Neuronal stem cell (in vitro differentiated cells): ENCODE results near the gene JUN.

Experiments
- DNase-seq: peaks from one replicate; pipeline ENCODE4 v3.0.0-alpha.2; 2013; ENCODE audit warnings: low spot score
- H2AFZ ChIP-seq: one replicate; pipeline ENCODE4 v1.6.1; 2013; ENCODE audit warnings: mild to moderate bottlenecking, low read length, inconsistent platforms
- H2AK5ac ChIP-seq: 2 replicates; pipeline ENCODE4 v1.6.1; 2013; ENCODE audit warnings: low read depth, mild to moderate bottlenecking, inconsistent platforms, low read length, moderate library complexity, mixed read lengths
- H2BK120ac ChIP-seq: 2 replicates; pipeline ENCODE4 v1.6.1; 2013; ENCODE audit warnings: low read depth, mild to moderate bottlenecking, inconsistent platforms, low read length, moderate library complexity, mixed read lengths
- H2BK12ac ChIP-seq: one replicate; pipeline ENCODE4 v1.6.1; 2013; ENCODE audit warnings: low read length, inconsistent platforms
- H2BK15ac ChIP-seq: 2 replicates; pipeline ENCODE4 v1.6.1; 2013; ENCODE audit warnings: mild to moderate bottlenecking, low read length, inconsistent platforms, mixed read lengths
- H2BK5ac ChIP-seq: one replicate; pipeline ENCODE4 v1.6.1; 2013; ENCODE audit warnings: inconsistent platforms, mild to moderate bottlenecking, low read length, moderate library complexity
- H3K14ac ChIP-seq: one replicate; pipeline ENCODE4 v1.6.1; 2013; ENCODE audit warnings: low read length, inconsistent platforms
- H3K18ac ChIP-seq: 2 replicates; pipeline ENCODE4 v1.6.1; 2013; ENCODE audit warnings: low read length, inconsistent platforms
- H3K23ac ChIP-seq: 2 replicates; pipeline ENCODE4 v1.6.1; 2013; ENCODE audit warnings: low read depth, mild to moderate bottlenecking, mixed read lengths, low read length, inconsistent platforms; ENCODE audit not compliant: poor library complexity
- H3K27ac ChIP-seq: replicated peaks from 3 replicates; pipeline ENCODE4 v1.5.1; 2013; ENCODE audit warnings: low read length, inconsistent platforms
- H3K27me3 ChIP-seq, 3 experiments: 2 replicates each; pipeline ENCODE4 v1.6.1; 2013; ENCODE audit warnings: low read length in 3 of 3, mild to moderate bottlenecking in 2 of 3, inconsistent platforms in 1 of 3, low read depth in 1 of 3, mixed read lengths in 1 of 3, moderate library complexity in 1 of 3; ENCODE audit not compliant: control insufficient read depth in 3 of 3, insufficient read depth in 3 of 3
- H3K36me3 ChIP-seq, 2 donors: replicated peaks in 1 of 2; 2 replicates each; pipeline ENCODE4 v1.6.1; 2013; ENCODE audit warnings: low read length in 2 of 2; ENCODE audit not compliant: control insufficient read depth in 2 of 2, insufficient read depth in 2 of 2
- H3K4ac ChIP-seq: 2 replicates; pipeline ENCODE4 v1.6.1; 2013; ENCODE audit warnings: inconsistent platforms, mild to moderate bottlenecking, low read length, moderate library complexity
- H3K4me1 ChIP-seq, 2 donors: 1 replicate in 1 of 2; 2 replicates in 1 of 2; pipeline ENCODE4 v1.6.1; 2013; ENCODE audit warnings: low read length in 2 of 2, low read depth in 1 of 2; ENCODE audit not compliant: control insufficient read depth in 2 of 2, insufficient read depth in 1 of 2
- H3K4me2 ChIP-seq: one replicate; pipeline ENCODE4 v1.6.1; 2013; ENCODE audit warnings: mild to moderate bottlenecking, low read length, inconsistent platforms; ENCODE audit not compliant: insufficient read depth, poor library complexity, severe bottlenecking
- H3K4me3 ChIP-seq, 2 donors: 2 replicates each; pipeline ENCODE4 v1.5.1; 2013; ENCODE audit warnings: low read length in 2 of 2, mild to moderate bottlenecking in 2 of 2, inconsistent platforms in 1 of 2, moderate library complexity in 1 of 2
- H3K79me1 ChIP-seq: one replicate; pipeline ENCODE4 v1.6.1; 2013; ENCODE audit warnings: low read depth, mild to moderate bottlenecking, inconsistent platforms, low read length, moderate library complexity
- H3K9ac ChIP-seq: one replicate; pipeline ENCODE4 v1.6.1; 2013; ENCODE audit warnings: mild to moderate bottlenecking, low read depth, low read length, inconsistent platforms; ENCODE audit not compliant: poor library complexity
- H3K9me3 ChIP-seq, 2 donors: replicated peaks in 1 of 2; 2 replicates each; pipeline versions ENCODE3 to v1.6.1; 2013; ENCODE audit warnings: low read length in 2 of 2, mild to moderate bottlenecking in 2 of 2, inconsistent platforms in 1 of 2, low read depth in 1 of 2, mixed read lengths in 1 of 2, moderate library complexity in 1 of 2; ENCODE audit not compliant: control insufficient read depth in 2 of 2, insufficient read depth in 1 of 2
- H4K8ac ChIP-seq: one replicate; pipeline ENCODE4 v1.6.1; 2013; ENCODE audit warnings: low read depth, mild to moderate bottlenecking, inconsistent platforms, low read length, moderate library complexity
- H4K91ac ChIP-seq: one replicate; pipeline ENCODE4 v1.6.1; 2013; ENCODE audit warnings: low read length, low read depth, mild to moderate bottlenecking, inconsistent platforms; ENCODE audit not compliant: poor library complexity
- WGBS, 2 donors: extraction: QIAGEN DNeasy Blood & Tissue Kit; methylation state at CpG; one replicate each; pipeline ENCODE4 v1.1.7; 2013; ENCODE audit warnings: missing lambda C conversion rate in 2 of 2, mixed read lengths in 1 of 2; ENCODE audit not compliant: insufficient read length in 2 of 2, insufficient replicate concordance in 1 of 2; ENCODE audit errors: extremely low coverage in 2 of 2; 5-methylcytosine and 5-hydroxymethylcytosine counted together

The JUN gene

GRCh38 chr1:58815686-58816071 lies 31.8 kb upstream of the JUN start:
- Histone ChIP-seq H2BK15ac (no peak overlapping the region), H3K79me1 (no peaks in the 10 kb centered on the region), H3K4me3 (peak overlapping the region; percentile 49 to 77), H3K23ac (no peak overlapping the region), H3K27me3 (peaks cover 0 to 10% (median 5%) of the 10 kb centered on the region in 3 experiments), H2AK5ac (no peak overlapping the region), H3K36me3 (no peaks in the 10 kb centered on the region), H3K9ac (no peak overlapping the region), H4K91ac (no peak overlapping the region), H2BK120ac (no peak overlapping the region), H2BK12ac (no peak overlapping the region), H2AFZ (peak overlapping the region; percentile 98), H3K27ac (no peak overlapping the region), H3K14ac (no peak overlapping the region), H2BK5ac (no peak overlapping the region), H3K4ac (no peak overlapping the region), H4K8ac (no peak overlapping the region), H3K18ac (no peak overlapping the region), H3K9me3 (peaks cover 0 to 4% of the 10 kb centered on the region in 2 donors), H3K4me2 (peak overlapping the region; percentile 60), H3K4me1 (peaks cover 0 to 4% of the 10 kb centered on the region in 2 donors)
- DNase-seq = no peak
- no CpG with 5 or more reads among the region's 13 CpGs for WGBS, 2 donors

- Histone ChIP-seq H2AK5ac (no peak overlapping the region), H3K27me3 (peaks cover 0 to 10% (median 5%) of the 10 kb centered on the region in 3 experiments), H3K9me3 (peaks cover 0 to 4% of the 10 kb centered on the region in 2 donors), H3K4me3 (peak overlapping the region in 1 of 2 donors; percentile 32), H4K8ac (peak overlapping the region; percentile 83), H2BK15ac (no peak overlapping the region), H3K4me2 (peak overlapping the region; percentile 60), H2BK5ac (no peak overlapping the region), H2BK120ac (no peak overlapping the region), H4K91ac (no peak overlapping the region), H3K9ac (peak overlapping the region; percentile 15), H3K23ac (no peak overlapping the region), H3K79me1 (no peaks in the 10 kb centered on the region), H3K14ac (no peak overlapping the region), H2AFZ (peak overlapping the region; percentile 98), H3K18ac (peak overlapping the region; percentile 54), H3K4ac (no peak overlapping the region), H3K36me3 (no peaks in the 10 kb centered on the region), H3K4me1 (peaks cover 0 to 4% of the 10 kb centered on the region in 2 donors), H3K27ac (no peak overlapping the region), H2BK12ac (no peak overlapping the region)
- DNase-seq = peak; percentile 36
- no CpG with 5 or more reads among the region's 36 CpGs for whole genome bisulfite sequencing, 2 donors
Observed at GRCh38 chr1:58815069-58815685, 31.3 kb upstream of the JUN start.

DNA sequence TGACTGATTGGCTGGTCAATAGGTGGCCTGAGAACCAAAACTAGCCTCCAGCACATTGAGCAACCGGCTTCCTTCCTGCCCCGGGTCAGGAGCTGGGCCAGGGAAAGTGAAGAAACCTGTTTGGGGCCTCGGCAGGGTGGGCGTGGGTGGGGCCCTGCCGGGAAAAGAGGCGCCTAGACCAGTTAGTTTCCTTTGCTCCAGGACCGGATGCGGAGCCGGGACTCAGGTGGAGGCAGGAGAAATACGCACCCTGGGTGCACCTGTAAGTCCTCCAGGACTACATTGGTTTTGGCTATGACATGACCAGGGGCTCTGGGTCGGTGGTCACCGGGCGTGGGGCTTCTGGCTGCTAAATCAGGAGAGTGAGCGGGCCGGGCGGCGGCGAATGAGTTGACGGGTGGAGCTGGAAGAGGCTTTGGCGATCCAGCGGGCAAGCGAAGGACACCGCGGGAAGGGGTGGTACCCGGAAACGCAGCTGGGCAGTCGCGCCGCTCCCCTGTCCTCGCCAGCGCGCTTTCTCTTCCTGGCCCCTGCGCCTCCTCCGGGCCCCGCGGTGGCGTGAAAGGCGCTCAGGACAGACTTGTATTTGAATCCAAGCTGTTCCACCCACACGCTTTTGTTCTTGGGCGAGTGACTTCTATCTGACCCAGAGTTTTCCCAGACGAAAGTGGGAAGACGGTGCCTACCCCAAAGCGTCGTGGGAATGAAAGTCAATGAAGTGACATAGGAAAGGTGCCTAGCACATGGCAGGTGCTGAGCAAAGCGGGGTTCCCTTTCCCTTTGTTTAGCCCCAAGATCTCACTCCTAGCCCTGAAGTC lies 30.6 kb upstream of the JUN start:
- H2AK5ac ChIP-seq = peak overlapping the region; percentile 37
- peak overlapping the region in 1 of 2 donors; percentile 4 for H3K4me3 ChIP-seq
- no peak overlapping the region for H3K14ac ChIP-seq

DNA sequence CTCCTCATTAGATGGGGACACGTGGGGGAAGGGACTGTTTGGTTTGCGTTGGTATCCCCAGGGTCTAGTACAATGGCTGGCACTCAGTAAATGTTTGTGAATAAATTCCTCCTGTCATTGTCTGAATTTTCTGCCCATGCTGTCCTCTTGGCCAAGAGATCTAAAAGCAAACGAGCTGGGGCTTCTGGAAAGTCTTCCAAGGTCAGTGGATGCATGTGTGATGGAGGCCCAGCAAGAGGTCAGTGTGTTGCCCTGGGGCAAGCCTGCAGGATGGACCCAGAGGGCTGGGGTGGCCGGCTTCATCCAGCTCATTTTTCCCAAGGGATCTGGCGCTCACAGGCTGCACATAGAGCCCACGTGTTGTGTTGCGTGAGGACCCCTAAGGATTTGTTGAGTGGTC lies 30.0 kb upstream of the JUN start:
- no peak for DNase-seq
- H2BK5ac ChIP-seq = no peak overlapping the region
- no peak overlapping the region for H3K9ac ChIP-seq
- H4K91ac ChIP-seq = no peak overlapping the region
- H2AFZ ChIP-seq = no peak overlapping the region
- H2BK12ac ChIP-seq = peak overlapping the region; percentile 65
- H3K14ac ChIP-seq = no peak overlapping the region
- H3K79me1 ChIP-seq = no peaks in the 10 kb centered on the region
- peaks cover 0 to 4% of the 10 kb centered on the region in 2 donors for H3K4me1 ChIP-seq
- no peak overlapping the region for H2BK120ac ChIP-seq
- no peak overlapping the region for H3K4ac ChIP-seq
- peaks cover 0 to 4% of the 10 kb centered on the region in 2 donors for H3K9me3 ChIP-seq
- no peaks in the 10 kb centered on the region for H3K36me3 ChIP-seq
- peak overlapping the region; percentile 37 for H2AK5ac ChIP-seq
- WGBS, 2 donors = no CpG with 5 or more reads among the region's 7 CpGs
- H3K23ac ChIP-seq = no peak overlapping the region
- H4K8ac ChIP-seq = no peak overlapping the region
- no peak overlapping the region for H3K4me2 ChIP-seq
- H3K27ac ChIP-seq = no peak overlapping the region
- H3K27me3 ChIP-seq = peaks cover 0 to 7% (median 5%) of the 10 kb centered on the region in 3 experiments
- peak overlapping the region; percentile 31 for H2BK15ac ChIP-seq
- peak overlapping the region; percentile 53 for H3K18ac ChIP-seq
- H3K4me3 ChIP-seq = no peak overlapping the region

More for the DNA sequence above, 30.6 kb upstream of the JUN start:
- Histone ChIP-seq H2BK120ac (no peak overlapping the region), H3K27me3 (peaks cover 0 to 10% (median 5%) of the 10 kb centered on the region in 3 experiments), H3K79me1 (no peaks in the 10 kb centered on the region), H3K18ac (peak overlapping the region; percentile 54), H3K4me2 (peak overlapping the region; percentile 60), H3K9me3 (peaks cover 0 to 4% of the 10 kb centered on the region in 2 donors), H2BK12ac (peak overlapping the region; percentile 65), H3K4ac (no peak overlapping the region), H4K8ac (peak overlapping the region; percentile 83), H3K36me3 (no peaks in the 10 kb centered on the region), H4K91ac (no peak overlapping the region), H3K4me1 (peaks cover 0 to 4% of the 10 kb centered on the region in 2 donors), H3K27ac (no peak overlapping the region), H2AFZ (peak overlapping the region; percentile 98), H2BK5ac (no peak overlapping the region), H3K23ac (no peak overlapping the region), H2BK15ac (peak overlapping the region; percentile 31), H3K9ac (no peak overlapping the region)
- WGBS, 2 donors = no CpG with 5 or more reads among the region's 45 CpGs
- peak; percentile 24 for DNase-seq
